ENCODE measurements around the gene MAP2K5. TPM values are rescaled to one million over a fixed set of nuclear protein-coding genes. Genes with fewer than 3 reads are reported as not detected.

MAP2K5 gene
- total RNA-seq, 1 donor from 2014 or later, result 3.5 TPM

DNA sequence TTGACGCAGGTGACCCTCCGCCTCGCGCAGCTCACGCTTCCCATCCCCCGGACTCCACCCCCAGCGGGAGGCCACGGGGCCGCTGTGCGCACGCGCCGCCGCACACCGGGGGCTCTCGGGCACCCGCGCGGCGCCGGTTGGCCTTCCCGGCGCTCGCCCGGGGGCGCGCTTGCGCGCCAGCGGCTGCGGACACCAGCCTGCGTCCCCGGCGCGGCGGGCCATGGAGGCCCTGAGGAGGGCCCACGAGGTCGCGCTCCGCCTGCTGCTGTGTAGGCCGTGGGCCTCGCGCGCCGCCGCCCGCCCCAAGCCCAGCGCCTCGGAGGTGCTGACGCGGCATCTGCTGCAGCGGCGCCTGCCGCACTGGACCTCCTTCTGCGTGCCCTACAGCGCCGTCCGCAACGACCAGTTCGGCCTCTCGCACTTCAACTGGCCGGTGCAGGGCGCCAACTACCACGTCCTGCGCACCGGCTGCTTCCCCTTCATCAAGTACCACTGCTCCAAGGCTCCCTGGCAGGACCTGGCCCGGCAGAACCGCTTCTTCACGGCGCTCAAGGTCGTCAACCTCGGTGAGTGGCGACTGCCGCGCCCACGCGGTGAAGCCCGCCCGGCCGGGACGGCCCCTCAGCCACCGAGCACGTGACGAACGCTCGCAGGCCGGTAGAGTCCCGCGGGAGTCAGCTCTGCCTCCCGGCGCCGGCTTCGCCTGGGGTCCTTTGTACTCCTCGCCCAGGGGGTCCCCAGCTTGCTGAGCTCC lies 21.3 kb upstream of the MAP2K5 start, which contains the start of gene C15orf61:
Gene C15orf61 (plus strand): TSS at position 103 of the 754 bp plus-strand sequence. CDS start 118 bp downstream, at position 221.
- DNase-seq (ENCODE audit: low read depth in 2 of 2), result peak in 1 of 2 donors; percentile 84

GRCh38 chr15:67521783-67522568 lies 20.5 kb upstream of the MAP2K5 start:
- peak in 1 of 2 donors; percentile 47 for DNase-seq (ENCODE audit: low read depth in 2 of 2)

GRCh38 chr15:67523330-67523729 lies 19.2 kb upstream of the MAP2K5 start:
- no peak for DNase-seq (ENCODE audit: low read depth in 2 of 2)

DNA sequence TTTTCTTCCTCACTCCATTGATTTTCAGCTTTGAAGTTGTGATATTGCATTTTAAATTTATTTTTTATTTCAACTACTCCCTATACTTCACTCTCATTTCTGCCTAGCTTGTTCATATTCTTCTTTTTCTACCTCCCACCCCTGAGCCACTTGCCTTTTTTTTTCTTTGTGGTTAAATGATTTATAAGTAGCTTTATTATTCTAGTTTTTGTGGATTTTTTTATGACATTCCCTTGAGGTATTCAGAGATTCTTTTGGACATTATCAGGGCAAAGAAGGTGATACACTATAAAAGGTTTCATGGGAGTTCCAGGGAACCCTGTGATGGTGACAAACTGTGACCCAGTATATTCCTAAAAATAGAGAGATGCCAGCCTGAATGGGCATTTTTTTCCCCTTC lies 18.3 kb upstream of the MAP2K5 start:
- no peak for DNase-seq (ENCODE audit: low read depth in 2 of 2)

DNA sequence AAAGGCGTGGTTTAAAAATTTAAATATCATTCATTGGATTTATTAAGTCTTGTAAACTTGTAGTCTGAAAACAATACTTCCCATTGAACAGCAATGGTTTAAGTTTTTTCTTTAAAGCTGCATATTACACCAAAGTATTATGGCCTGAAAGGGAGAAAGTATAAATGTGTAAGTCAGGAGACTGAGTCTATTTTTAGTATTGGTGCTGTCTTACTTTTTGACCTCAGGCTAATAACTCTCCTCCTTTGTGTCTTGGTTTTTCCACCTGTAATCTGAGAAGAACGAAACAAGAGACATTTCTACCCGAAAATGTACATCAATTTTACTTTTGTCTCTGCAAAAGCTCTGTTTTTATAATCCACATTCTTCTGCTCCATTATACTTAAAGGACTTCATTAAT lies 14.0 kb upstream of the MAP2K5 start:
- DNase-seq (ENCODE audit: low read depth in 2 of 2), result no peak

DNA sequence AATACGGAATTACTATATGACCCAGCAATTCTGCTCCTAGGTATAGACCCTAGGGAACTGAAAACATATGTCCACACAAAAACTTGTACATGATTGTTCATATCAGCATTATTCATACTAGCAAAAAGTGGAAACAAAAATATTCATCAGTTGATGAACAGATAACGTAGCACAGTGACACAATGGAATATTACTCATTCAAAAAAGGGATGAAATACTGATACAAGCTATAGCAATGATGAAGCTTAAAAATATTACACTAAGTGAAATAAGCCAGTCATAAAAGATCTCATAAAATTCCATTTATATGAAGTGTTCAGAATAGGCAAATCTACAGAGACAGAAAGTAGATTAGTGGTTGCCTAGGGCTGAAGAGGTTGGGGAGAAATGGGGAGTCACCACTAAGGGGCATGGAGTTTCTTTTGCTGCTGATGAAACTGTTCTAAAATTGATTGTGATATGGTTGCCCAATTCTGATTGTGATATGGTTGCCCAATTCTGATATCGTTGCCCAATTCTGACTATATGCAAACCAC lies 11.1 kb upstream of the MAP2K5 start:
- DNase-seq (ENCODE audit: low read depth in 2 of 2), result peak in 1 of 2 donors; percentile 9

DNA sequence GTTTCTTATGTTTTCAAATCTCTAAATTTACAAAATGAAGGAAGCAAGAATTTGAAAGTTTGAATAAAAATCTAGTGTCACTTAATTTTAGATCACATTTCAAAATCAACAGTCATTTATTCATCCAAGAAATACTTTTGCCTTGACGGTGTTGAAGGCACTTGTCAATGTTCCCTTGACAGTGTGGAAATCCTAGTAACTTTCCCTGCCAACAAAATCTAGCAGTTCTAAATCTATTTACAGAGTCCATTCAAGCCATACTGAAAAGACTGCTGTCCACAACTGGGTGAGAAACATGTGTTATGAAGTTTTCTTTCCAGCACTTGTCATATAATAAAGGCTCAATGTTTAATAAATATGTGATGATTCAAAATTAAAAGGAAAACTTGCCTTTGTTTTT lies 8.6 kb upstream of the MAP2K5 start:
- no peak for DNase-seq (ENCODE audit: low read depth in 2 of 2)

GRCh38 chr15:67534360-67534759 lies 8.1 kb upstream of the MAP2K5 start:
- no peak for DNase-seq (ENCODE audit: low read depth in 2 of 2)

GRCh38 chr15:67537771-67538170 lies 4.7 kb upstream of the MAP2K5 start:
- DNase-seq (ENCODE audit: low read depth in 2 of 2), result no peak

DNA sequence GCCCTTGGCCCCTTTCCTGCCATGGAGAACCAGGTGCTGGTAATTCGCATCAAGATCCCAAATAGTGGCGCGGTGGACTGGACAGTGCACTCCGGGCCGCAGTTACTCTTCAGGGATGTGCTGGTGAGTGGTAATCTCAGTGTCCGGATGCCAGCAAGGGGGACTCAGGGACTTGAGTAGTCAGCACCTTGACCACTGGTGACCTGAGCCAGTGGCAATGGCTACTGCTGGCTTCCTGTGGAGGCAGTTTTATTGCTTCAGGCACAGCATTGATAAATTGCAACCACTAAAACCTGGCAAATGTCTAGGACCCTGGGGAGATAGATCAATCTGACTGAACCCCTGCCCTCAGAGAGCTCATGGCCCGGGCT lies 830 bp downstream of the MAP2K5 start:
- DNase-seq (ENCODE audit: low read depth in 2 of 2), result peak in 1 of 2 donors; percentile 32

- no peak for DNase-seq (ENCODE audit: low read depth in 2 of 2)
Observed at GRCh38 chr15:67544475-67544874, 2.0 kb downstream of the MAP2K5 start.

- no peak for DNase-seq (ENCODE audit: low read depth in 2 of 2)
Observed at GRCh38 chr15:67545864-67546263, 3.4 kb downstream of the MAP2K5 start.

GRCh38 chr15:67547064-67547463 lies 4.6 kb downstream of the MAP2K5 start:
- no peak for DNase-seq (ENCODE audit: low read depth in 2 of 2)

- no peak for DNase-seq (ENCODE audit: low read depth in 2 of 2)
Observed at GRCh38 chr15:67547836-67548235, 5.3 kb downstream of the MAP2K5 start.

DNA sequence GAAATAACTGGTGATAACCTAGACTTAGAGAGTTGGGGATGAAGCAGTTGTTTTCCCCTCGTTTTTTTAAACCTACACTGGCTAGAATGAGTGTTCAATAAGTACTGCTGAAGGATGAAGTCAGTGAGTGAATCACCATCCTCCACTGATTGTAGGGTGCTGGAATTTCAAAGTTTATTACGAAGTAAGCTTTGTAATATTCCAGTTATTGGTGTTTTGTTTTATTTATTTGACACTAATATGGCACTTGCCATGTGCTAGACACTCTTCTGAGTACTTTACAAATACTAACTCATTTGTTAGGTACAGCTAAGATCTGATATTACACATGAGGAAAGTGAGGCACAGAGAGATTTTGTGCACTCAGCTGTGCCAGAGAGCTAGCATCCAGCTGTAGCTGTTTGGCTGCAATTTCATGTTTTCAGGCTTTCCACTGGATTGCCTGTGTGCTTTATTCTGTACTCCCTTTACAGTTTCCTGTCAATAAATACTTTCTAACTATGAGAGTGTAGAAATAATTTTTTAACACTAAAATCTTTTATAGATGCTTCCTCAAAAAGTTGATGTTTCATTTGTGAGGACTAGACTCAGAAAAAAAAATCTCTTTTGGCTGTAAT lies 5.8 kb downstream of the MAP2K5 start:
- DNase-seq (ENCODE audit: low read depth in 2 of 2), result peak in 1 of 2 donors; percentile 7

DNA sequence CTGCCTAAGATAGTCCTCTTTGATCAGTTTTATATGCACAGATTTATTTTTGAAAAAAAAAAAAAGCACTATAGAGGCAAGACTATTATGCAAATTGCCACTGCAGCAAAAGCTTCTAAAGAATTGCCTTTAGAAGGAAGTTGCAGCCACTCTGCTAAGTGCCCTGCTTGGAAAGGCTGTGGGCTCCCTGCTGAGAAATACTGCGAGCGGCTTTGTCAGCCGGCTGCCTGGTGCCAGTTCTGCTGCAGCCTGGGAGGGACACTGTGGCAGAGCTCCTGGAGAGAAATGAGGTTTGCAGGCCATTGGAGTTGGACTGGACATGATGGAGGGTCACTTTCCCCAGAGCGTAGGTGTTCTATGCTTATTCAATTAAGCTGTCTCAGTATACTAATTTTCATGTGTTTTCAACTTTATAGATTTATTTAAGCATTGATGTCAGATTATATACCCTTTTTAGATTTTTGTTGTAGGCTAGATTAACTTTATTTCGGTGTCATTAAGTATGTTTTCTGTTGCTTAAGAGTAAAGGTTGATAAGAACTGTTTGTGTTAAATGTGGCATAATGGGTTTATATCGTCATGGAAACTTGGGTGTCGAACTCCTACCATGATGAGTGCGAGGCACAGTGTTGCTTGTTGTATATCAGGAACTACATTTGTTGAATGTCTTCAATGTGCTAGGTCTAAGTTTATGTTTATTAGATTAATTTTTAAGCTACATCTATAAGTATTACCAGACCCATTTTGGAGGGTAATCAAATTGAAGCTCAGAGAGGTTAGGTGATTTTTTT lies 6.6 kb downstream of the MAP2K5 start:
- no peak for DNase-seq (ENCODE audit: low read depth in 2 of 2)

DNA sequence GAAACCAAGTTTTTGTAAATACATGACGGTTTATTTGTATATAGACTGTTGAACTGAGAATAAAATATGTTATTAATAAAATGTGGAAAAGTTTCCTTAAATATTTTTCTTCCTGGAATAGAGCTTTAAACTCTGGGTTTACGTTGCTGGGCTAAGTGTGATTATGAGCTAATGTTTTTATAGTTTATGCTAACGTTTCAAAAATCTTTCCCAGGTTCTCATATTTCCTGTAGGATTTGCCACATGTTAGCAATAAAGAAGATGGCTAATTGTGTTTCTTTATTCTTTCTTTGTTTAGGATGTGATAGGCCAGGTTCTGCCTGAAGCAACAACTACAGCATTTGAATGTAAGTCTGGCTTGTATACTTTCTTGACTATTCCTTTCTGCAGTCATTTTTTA lies 7.2 kb downstream of the MAP2K5 start:
- no peak for DNase-seq (ENCODE audit: low read depth in 2 of 2)

DNA sequence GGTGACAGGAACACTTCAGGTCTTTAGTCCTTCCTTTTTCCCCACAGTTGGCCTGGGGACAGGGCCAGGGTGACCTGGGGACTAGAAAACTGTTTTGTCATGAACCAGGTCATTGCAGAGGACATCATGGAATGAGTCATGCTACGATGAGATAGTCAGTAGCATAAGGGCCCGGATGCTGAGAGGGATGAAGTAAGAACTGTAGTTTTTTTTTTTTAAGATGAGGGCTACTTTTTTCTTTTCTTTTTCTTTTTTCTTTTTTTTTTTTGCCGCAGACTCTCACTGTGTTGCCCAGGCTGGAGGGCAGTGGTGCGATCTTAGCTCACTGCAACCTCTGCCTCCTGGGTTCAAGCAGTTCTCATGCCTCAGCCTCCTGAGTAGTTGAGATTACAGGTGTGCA lies 8.0 kb downstream of the MAP2K5 start:
- no peak for DNase-seq (ENCODE audit: low read depth in 2 of 2)

DNA sequence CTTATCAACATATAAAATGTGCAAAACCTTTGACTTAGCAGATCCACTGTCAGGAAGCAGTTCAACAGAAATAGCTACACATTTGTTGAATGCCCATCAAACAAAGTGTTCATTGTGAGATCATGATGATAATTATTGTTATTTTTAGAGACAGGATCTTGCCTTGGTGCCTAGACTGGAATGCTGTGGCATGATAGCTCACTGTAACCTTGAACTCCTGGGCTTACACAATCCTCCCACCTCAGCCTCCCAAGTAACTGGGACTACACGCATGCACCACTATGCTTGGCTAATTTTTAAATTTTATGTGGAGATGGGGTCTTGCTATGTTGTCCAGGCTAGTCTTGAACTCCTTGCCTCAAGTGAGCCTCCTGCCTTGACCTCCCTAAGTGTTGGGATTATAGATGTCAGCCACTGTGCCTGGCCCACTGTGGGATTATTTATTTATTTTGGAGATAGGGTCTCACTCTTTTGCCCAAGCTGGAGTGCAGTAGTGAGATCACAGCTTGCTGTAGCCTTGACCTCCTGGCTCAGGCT lies 8.8 kb downstream of the MAP2K5 start:
- DNase-seq (ENCODE audit: low read depth in 2 of 2), result no peak

- DNase-seq (ENCODE audit: low read depth in 2 of 2), result no peak
Observed at GRCh38 chr15:67554580-67554979, 12.1 kb downstream of the MAP2K5 start.

- no peak for DNase-seq (ENCODE audit: low read depth in 2 of 2)
Observed at GRCh38 chr15:67556976-67557570, 14.6 kb downstream of the MAP2K5 start.
